NCI-H510A (cell line): ENCODE data around the gene CREB1.

ENCODE experiments used
- DNase-seq: peaks from one replicate; lab custom pipeline; 2025; lab: John Stamatoyannopoulos, UW

CREB1 gene

DNA sequence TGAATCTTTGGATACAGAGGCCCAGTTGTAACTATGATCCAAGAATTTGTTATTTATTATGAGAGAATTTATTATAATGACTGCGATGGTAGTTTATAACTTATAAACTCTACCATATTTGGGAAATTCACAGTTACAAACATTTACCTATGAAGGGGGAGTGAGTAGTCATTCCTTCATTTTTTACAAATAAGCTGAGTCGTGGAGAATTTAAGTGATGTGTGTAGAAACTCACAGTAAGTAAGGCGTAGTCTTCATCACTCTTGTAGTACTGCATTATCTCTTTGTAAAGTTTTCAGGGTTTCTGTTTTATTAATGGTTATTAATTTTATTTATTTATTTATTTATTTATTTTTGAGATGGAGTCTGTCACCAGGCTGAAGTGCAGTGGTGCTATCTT, 13.5 kb downstream of the CREB1 start:
- no peak for DNase-seq

- DNase-seq, result no peak
Measured at GRCh38 chr2:207546822-207547221, 17.1 kb downstream of the CREB1 start.

DNA sequence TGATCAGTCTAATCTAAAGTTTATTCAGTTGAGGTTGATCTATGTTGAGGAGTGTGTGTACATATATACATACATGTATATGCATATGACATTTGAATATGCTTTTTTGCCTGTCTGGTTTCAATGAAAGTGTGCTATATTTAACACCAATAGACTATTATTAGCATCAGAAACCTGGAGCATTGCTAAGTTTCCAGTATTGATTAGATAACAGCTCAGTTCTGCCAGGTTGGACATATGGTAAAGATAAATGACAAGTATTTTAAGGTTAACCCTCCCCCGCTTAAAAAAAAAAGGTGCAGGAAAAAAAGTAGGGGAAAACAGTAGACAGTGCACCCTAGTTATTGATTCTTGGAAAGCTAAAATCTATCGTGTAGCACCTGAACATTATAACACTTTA, 19.4 kb downstream of the CREB1 start:
- no peak for DNase-seq

- DNase-seq, result no peak
Measured at GRCh38 chr2:207558079-207558491, 28.3 kb downstream of the CREB1 start.

GRCh38 chr2:207561386-207562080, 31.8 kb downstream of the CREB1 start:
- no peak for DNase-seq

- DNase-seq, result no peak
Measured at GRCh38 chr2:207565736-207566500, 36.2 kb downstream of the CREB1 start.

GRCh38 chr2:207567671-207568070, 37.9 kb downstream of the CREB1 start:
- DNase-seq, result no peak

DNA sequence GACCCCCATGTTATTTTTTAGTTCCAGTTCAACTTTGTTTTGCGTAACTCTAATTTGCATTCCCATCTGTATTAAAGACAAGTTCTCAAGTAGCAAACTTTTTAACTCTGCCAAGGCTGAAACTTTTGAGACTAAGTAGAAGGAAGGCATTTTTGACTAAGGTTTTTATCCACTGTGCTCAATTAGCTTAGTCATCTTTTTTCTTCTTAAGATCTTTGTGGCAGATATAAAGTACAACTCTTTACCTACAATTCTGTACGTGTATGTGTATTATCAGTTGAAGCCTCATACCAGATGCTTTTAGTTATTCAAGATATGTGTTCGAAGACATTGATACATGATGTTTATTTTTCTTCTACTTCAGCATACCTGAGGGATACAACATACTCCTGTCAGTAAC, 41.6 kb downstream of the CREB1 start:
- no peak for DNase-seq

GRCh38 chr2:207584952-207585351, 55.2 kb downstream of the CREB1 start:
- no peak for DNase-seq

DNA sequence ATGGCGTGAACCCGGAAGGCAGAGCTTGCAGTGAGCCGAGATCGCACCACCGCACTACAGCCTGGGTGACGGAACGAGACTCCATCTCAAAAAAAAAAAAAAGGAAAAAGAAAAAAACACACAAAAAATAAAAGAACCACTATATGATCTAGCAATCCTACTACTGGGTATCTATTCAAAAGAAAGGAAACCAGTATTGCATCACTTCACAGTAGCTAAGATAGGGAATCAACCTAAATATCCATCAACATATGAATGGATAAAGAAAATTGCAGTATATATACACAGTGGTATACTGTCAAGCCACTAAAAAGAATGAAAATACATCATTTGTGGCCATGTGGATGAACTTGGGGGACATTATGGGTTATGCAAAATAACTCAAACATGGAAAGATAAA, 57.5 kb downstream of the CREB1 start:
- DNase-seq, result no peak

DNA sequence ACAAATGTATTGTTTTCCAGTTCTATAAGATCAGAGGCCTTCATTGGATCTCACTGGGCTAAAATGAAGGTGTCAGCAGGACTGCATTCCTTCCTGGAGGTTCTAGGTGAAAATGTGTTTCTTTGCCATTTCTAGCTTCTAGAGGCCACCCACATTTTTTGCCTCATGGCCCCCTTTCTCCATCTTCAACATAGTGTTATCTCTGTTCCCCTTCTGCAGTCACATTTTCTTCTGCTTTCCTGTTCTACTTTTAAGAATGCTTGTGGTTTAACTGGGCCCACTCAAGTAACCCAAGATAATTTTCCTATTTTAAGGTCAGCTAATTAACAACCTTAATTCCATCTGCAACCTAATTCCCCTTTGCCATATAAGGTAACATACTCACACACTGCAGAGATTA, 59.4 kb downstream of the CREB1 start:
- DNase-seq, result no peak

DNA sequence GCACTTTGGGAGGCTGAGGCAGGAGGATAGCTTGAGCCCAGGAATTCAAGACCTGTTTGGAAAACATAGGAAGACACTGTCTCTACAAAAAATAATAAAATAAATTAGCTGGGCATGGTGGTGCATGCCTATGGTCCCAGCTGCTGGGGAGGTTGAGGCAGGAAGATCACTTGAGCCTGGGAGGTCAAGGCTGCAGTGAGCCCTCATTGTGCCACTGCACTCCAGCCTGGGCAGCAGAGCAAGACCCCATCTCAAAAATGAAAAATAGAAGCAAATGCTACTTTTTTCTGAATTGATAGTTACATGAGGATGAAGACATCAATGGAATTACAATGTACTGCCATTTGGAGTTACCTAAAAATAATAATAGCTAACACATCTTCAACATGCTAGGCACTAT, 63.5 kb downstream of the CREB1 start:
- no peak for DNase-seq

DNA sequence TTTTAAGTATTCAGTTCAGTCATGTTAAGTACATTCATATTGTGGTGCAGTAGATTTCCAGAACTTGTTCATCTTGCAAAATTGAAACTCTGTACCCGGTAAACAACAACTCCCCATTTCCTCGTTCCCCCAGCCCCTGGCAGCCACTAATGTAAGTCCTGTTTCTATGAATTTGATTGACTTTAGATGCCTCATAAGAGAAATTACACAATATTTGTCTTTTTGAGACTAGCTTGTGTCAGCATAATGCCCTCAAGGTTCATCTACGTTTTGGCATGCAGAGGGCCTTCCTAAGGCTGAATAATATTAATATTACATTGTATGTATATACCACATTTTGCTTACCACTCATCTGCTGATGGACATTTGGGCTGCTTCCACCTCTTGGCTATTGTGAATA, 64.5 kb downstream of the CREB1 start:
- no peak for DNase-seq

- DNase-seq, result no peak
Measured at GRCh38 chr2:207594731-207595130, 65.0 kb downstream of the CREB1 start.

GRCh38 chr2:207599636-207600035, 69.9 kb downstream of the CREB1 start:
- no peak for DNase-seq

DNA sequence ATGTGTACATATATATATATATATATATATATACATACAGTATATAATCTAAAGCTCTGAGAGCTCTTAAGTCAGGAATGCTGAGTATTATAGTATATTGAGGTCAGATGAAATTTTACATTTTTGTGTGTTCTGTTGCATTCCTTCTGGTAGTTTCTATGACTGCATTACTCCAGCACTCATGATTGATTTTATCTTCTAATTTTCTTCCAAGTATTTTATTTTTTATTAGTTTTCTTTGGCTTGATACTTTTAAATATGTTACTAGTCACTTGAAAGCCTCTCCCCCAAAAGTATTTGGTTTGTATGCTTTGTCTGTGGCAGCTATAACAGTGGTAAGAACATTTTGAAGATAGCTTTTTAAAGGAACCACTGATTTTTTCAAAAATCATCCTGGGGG, 70.5 kb downstream of the CREB1 start:
- no peak for DNase-seq

DNA sequence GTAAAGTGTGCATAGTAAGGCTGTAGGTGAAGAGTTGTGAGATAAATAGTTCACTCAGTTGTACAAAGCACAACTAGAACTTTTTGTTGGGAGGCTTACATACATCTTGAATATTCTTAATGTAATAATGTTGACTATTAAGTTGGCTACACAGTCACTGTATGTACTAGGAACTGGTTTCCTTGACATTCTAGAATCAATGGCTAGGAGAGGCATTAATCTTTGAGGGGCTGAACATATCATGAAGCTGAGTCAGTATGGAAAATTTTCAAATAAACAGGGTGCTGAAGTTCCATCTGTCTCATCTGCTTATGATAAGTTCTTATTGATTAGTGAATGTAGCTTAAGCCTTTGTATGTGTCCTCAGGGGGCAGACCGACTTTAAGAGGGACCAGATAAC, 72.0 kb downstream of the CREB1 start:
- no peak for DNase-seq

- no peak for DNase-seq
Measured at GRCh38 chr2:207603486-207603885, 73.7 kb downstream of the CREB1 start.

- no peak for DNase-seq
Measured at GRCh38 chr2:207606399-207606798, 76.6 kb downstream of the CREB1 start.

DNA sequence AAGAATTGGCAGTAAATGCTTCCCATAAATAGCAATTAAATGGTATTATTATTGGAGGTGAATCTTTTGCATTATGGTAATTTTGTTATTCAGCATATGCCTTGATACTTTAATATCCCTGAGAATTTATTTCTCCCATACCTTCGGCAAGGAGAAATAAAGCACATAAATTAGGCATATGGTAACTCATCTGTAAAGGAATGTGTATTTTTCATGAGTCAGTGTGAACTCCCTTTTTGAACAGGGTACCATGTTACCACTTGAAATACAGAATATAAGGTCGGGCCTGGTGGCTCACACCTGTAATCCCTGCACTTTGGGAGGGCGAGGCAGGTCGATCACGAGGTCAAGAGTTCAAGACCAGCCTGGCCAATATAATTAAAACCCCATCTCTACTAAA, 77.1 kb downstream of the CREB1 start:
- DNase-seq, result no peak

DNA sequence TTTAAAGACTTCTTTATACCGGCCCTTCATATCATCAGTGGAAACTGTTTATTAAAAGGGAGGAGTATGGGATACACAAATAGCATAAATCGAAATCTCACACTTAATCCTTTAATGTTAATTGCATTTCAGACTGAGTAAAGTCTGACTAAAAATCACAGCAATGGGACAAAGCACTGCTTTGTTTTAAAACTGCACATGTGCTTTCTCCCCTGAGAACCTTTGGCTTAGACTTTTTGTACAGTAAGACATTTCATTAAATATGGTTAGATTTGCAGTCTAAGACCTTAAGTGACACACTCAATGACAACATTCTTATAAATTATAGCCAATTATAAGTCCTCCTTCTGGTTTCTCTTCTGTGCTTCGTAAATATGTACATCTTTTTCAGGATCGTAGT, 83.0 kb downstream of the CREB1 start:
- DNase-seq, result no peak

- no peak for DNase-seq
Measured at GRCh38 chr2:207614824-207615223, 85.1 kb downstream of the CREB1 start.

DNA sequence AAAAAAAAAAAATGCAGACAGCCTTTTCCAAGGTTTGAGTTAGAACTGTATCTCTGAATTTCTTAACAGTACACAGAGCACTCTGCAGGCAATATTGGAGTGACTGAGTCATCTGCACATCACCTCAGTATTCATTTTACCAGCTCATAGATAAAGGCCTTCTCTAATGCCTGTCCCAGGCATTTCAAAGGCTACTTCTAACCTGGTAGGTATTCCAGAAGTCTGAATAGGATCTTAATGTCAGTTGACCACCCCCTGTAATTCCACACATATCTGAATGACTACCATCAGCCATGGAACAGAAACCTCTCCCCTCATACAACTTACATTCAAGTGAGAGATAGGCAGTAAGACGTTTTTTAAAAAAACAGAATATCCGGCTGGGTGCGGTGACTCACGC, 86.4 kb downstream of the CREB1 start:
- no peak for DNase-seq
